MCF 10A (cell line): ENCODE data around the gene UTF1. TPM values are rescaled to one million over a fixed set of nuclear protein-coding genes. Genes with fewer than 3 reads are reported as not detected.
"Not testable (repeated sequence)": the region's sequence is repeated elsewhere in the genome, so short reads cannot be mapped to it uniquely, and the experiment has no call there.

Experiments
- BruUV-seq: library from RNA; stranded (reverse); fragments of 400-500 nt; replicated peaks from 2 replicates; lab custom pipeline; 2021; lab: Mats Ljungman, UMichigan
- CTCF ChIA-PET: fragments of 300-600 bp; sonication (Branson Sonifier 250); formaldehyde crosslinking; extraction: SDS; loops from one replicate; lab custom pipeline; 2021; ENCODE audit warnings: antibody characterized with exemption, inconsistent platforms; lab: Yijun Ruan, JAX
- POLR2A ChIA-PET: fragments of 300-600, 350-650 bp; sonication (Branson Sonifier 250); formaldehyde crosslinking; extraction: SDS; loops from one replicate; lab custom pipeline; 2020; ENCODE audit warnings: antibody characterized with exemption, inconsistent platforms; lab: Yijun Ruan, JAX
- DNase-seq: peaks from one replicate; pipeline ENCODE4 v3.0.0-alpha.2; 2018; ENCODE audit not compliant: unreplicated experiment
- H3K27ac Mint-ChIP-seq: one replicate; pipeline ENCODE4 v1.8.0; 2022; ENCODE audit warnings: mild to moderate bottlenecking, low read depth, mixed read lengths; ENCODE audit not compliant: unreplicated experiment
- H3K27me3 Mint-ChIP-seq: one replicate; pipeline ENCODE4 v1.8.0; 2022; ENCODE audit warnings: mixed read lengths; ENCODE audit not compliant: insufficient read depth, unreplicated experiment
- H3K36me3 Mint-ChIP-seq: one replicate; pipeline ENCODE4 v1.8.0; 2022; ENCODE audit warnings: mild to moderate bottlenecking, moderate library complexity, mixed read lengths; ENCODE audit not compliant: insufficient read depth, unreplicated experiment
- H3K4me1 Mint-ChIP-seq: one replicate; pipeline ENCODE4 v1.8.0; 2022; ENCODE audit warnings: mixed read lengths; ENCODE audit not compliant: insufficient read depth, unreplicated experiment
- H3K4me3 Mint-ChIP-seq: one replicate; pipeline ENCODE4 v1.8.0; 2022; ENCODE audit warnings: mild to moderate bottlenecking, moderate library complexity, mixed read lengths; ENCODE audit not compliant: unreplicated experiment
- H3K9me3 Mint-ChIP-seq: one replicate; pipeline ENCODE4 v1.8.0; 2022; ENCODE audit warnings: mixed read lengths; ENCODE audit not compliant: unreplicated experiment
- intact Hi-C: fragments of 100-400 bp; cut with micrococcal nuclease; formaldehyde crosslinking; loops from 2 replicates; pipeline ENCODE4 v1.14.1; 2022
- total RNA-seq: library from RNA; stranded (reverse); gene quantifications from 2 replicates; pipeline ENCODE4 v1.2.3, GENCODE V29; 2022
- TF ChIP-seq, protein P1 (sequence below): fragments of 200-600 bp; IDR thresholded peaks from one replicate; pipeline ENCODE4 v1.8.0; 2022; ENCODE audit warnings: antibody characterized with exemption, mild to moderate bottlenecking; ENCODE audit not compliant: unreplicated experiment

Gene UTF1
- total RNA-seq, 1 experiment from 2014 or later = not detected

DNA sequence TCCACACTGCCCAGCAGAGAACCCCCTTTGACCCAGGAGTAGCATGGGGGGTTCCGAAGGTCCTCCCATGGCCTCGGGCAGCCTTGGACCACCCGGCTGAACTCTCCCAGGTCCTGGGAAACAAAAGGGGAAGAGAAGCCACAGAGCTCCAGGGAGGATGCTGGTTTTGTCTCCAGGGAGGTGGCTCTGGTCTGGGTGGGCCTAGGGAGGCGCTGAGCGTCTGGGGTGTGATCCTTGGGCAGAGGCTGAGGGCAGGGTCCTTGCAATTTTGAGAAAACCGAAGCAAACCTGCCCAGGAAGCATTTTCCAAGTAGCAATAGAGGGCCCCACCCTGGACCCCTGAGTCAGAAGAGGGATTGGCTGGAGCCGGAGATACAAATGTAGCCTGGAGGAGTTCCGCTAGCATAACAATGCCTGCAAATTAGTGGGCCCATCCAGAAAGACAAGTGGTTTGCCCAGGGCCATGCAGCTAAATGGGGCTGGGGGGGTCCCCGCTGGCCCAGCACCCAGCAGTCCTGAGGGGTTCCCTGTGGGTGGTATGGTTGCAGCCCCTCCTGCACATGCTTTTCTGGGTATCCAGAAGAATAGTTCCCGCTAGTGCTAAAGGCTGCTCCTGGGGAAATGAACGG, 2.0 kb downstream of the UTF1 start:
- no peak overlapping the region for H3K4me3 Mint-ChIP-seq
- H3K4me1 Mint-ChIP-seq = no peaks in the 10 kb centered on the region
- H3K27me3 Mint-ChIP-seq = no peaks in the 10 kb centered on the region
- no peaks in the 10 kb centered on the region for H3K9me3 Mint-ChIP-seq
- CTCF ChIA-PET = no interaction called here
- DNase-seq = no peak
- TF ChIP-seq, protein P1, sequence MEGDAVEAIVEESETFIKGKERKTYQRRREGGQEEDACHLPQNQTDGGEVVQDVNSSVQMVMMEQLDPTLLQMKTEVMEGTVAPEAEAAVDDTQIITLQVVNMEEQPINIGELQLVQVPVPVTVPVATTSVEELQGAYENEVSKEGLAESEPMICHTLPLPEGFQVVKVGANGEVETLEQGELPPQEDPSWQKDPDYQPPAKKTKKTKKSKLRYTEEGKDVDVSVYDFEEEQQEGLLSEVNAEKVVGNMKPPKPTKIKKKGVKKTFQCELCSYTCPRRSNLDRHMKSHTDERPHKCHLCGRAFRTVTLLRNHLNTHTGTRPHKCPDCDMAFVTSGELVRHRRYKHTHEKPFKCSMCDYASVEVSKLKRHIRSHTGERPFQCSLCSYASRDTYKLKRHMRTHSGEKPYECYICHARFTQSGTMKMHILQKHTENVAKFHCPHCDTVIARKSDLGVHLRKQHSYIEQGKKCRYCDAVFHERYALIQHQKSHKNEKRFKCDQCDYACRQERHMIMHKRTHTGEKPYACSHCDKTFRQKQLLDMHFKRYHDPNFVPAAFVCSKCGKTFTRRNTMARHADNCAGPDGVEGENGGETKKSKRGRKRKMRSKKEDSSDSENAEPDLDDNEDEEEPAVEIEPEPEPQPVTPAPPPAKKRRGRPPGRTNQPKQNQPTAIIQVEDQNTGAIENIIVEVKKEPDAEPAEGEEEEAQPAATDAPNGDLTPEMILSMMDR = no peak
- intact Hi-C loops = no loop called here
- no peak overlapping the region for H3K27ac Mint-ChIP-seq
- POLR2A ChIA-PET = no interaction called here
- no TSS peak for BruUV-seq
- no peaks in the 10 kb centered on the region for H3K36me3 Mint-ChIP-seq

DNA sequence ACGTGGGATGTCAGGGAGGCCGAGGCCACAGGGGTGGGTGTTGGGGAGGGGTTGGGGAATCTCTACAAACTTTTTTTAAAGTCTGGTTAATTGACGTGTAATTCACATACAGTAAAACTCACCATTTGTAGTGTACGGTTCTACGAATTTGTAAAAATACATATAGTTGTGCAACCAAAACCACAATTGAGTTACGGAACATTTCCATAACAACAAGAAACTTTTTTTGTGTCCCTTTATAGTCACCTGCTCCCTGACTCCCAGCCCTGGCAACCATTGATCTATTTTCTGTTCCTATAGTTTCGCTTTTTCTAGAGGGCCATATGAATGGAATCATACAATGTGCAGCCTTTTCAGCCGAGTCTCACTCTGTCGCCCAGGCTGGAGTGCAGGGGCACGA, 4.8 kb downstream of the UTF1 start:
- POLR2A ChIA-PET, intact Hi-C loops, H3K27me3 Mint-ChIP-seq, H3K4me3 Mint-ChIP-seq, CTCF ChIA-PET, BruUV-seq, H3K4me1 Mint-ChIP-seq, H3K27ac Mint-ChIP-seq, H3K36me3 Mint-ChIP-seq, DNase-seq, H3K9me3 Mint-ChIP-seq: not testable (repeated sequence)

GRCh38 chr10:133235265-133235855, 5.3 kb downstream of the UTF1 start:
- intact Hi-C loops = no loop called here

DNA sequence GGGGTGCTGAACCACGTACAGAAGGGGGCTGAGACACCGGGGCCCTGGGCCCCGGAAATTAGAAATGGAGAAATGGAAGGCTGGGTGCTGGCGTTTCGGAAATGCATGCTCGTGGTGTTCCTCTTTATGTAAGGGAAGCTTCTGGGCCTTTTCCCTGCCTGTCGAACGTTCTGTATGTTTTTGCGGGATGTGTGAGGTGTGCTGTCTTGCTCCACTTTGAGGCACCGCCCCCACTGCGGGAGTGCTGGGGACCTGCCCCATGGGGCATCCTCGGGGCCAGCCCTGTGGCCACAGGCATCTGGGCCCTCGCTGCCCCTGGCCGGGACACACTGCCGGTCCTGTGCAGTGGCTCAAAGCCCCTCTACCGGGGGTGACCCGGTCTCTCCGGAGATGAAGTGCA, 5.9 kb downstream of the UTF1 start:
- Mint-ChIP-seq H3K27me3 (peaks cover 9% of the 10 kb centered on the region), H3K36me3 (no peaks in the 10 kb centered on the region), H3K9me3 (no peaks in the 10 kb centered on the region), H3K4me3 (no peak overlapping the region), H3K4me1 (no peaks in the 10 kb centered on the region), H3K27ac (no peak overlapping the region)
- intact Hi-C loops = no loop called here
- ChIA-PET POLR2A (no interaction called here), CTCF (no interaction called here)
- TF ChIP-seq, protein P1 = no peak
- no peak for DNase-seq
- no TSS peak for BruUV-seq

More at GRCh38 chr10:133235265-133235855, 5.3 kb downstream of the UTF1 start:
- Mint-ChIP-seq H3K4me1 (no peaks in the 10 kb centered on the region), H3K27me3 (peaks cover 9% of the 10 kb centered on the region), H3K4me3 (no peak overlapping the region), H3K27ac (no peak overlapping the region), H3K9me3 (no peaks in the 10 kb centered on the region), H3K36me3 (no peaks in the 10 kb centered on the region)
- BruUV-seq = no TSS peak
- POLR2A ChIA-PET = no interaction called here
- no peak for DNase-seq
- TF ChIP-seq, protein P1 = no peak
- CTCF ChIA-PET = no interaction called here
